Measurements from ENCODE around the gene SMAD4.

DNA sequence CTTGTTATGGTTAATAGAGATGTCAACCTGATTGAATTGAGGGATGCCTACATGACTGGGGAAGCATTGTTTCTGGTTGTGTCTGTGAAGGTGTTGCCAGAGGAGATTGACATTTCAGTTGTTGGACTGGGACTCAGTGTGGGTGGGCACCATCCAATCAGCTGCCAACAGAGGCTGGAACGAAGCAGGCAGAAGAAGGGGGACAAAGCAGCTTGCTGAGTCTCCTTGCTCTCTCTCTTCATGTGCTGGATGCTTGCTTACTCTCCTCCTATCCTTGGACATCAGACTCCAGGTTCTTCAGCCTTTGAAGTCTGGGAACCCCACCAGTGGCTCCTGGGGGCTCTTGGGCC is 22.2 kb upstream of the SMAD4 start:
- TF ChIP-seq, protein P1, sequence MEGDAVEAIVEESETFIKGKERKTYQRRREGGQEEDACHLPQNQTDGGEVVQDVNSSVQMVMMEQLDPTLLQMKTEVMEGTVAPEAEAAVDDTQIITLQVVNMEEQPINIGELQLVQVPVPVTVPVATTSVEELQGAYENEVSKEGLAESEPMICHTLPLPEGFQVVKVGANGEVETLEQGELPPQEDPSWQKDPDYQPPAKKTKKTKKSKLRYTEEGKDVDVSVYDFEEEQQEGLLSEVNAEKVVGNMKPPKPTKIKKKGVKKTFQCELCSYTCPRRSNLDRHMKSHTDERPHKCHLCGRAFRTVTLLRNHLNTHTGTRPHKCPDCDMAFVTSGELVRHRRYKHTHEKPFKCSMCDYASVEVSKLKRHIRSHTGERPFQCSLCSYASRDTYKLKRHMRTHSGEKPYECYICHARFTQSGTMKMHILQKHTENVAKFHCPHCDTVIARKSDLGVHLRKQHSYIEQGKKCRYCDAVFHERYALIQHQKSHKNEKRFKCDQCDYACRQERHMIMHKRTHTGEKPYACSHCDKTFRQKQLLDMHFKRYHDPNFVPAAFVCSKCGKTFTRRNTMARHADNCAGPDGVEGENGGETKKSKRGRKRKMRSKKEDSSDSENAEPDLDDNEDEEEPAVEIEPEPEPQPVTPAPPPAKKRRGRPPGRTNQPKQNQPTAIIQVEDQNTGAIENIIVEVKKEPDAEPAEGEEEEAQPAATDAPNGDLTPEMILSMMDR (IDR thresholded peaks at IDR 0.05), result no peak
- TF ChIP-seq POLR2A (IDR thresholded peaks at IDR 0.05), result no peak
- no peak for TF ChIP-seq POLR2AphosphoS5 (IDR thresholded peaks at IDR 0.05)
